ENCODE measurements around the gene C20orf173. TPM values are rescaled to one million over a fixed set of nuclear protein-coding genes. Genes with fewer than 3 reads are reported as not detected.

The C20orf173 gene
- total and polyA plus RNA-seq, 8 donors, result not detected

DNA sequence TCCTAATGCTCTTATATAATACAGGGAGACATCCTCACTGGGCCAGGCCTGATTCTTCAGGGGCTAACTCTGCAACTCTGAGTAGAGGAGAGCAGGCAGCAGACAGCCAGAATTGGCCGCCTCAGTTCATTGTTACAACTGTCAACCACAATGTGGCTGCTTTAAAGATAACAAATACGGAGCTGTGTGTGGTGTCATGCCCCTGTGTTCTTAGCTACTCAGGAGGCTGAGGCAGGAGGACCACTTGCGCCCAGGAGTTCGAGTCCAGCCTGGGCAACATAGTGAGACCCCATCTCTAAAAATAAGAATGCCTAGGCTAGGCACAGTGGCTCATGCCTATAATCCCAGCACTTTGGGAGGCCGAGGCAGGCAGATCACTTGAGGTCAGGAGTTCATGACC lies 39.7 kb downstream of the C20orf173 start:
- ATAC-seq, result no peak
- Histone ChIP-seq H3K36me3 (peaks cover 0 to 60% of the 10 kb centered on the region in 2 donors), H3K4me1 (peaks cover 0 to 32% of the 10 kb centered on the region in 2 donors), H3K9me3 (no peaks in the 10 kb centered on the region), H3K27ac (no peak overlapping the region), H3K4me3 (peak overlapping the region in 1 of 2 donors; percentile 46), H3K27me3 (no peaks in the 10 kb centered on the region)
- intact Hi-C loops (cut with DNase I), result no loop called here
- DNase-seq, result no peak
- TF ChIP-seq, protein P1, sequence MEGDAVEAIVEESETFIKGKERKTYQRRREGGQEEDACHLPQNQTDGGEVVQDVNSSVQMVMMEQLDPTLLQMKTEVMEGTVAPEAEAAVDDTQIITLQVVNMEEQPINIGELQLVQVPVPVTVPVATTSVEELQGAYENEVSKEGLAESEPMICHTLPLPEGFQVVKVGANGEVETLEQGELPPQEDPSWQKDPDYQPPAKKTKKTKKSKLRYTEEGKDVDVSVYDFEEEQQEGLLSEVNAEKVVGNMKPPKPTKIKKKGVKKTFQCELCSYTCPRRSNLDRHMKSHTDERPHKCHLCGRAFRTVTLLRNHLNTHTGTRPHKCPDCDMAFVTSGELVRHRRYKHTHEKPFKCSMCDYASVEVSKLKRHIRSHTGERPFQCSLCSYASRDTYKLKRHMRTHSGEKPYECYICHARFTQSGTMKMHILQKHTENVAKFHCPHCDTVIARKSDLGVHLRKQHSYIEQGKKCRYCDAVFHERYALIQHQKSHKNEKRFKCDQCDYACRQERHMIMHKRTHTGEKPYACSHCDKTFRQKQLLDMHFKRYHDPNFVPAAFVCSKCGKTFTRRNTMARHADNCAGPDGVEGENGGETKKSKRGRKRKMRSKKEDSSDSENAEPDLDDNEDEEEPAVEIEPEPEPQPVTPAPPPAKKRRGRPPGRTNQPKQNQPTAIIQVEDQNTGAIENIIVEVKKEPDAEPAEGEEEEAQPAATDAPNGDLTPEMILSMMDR (IDR thresholded peaks at IDR 0.05), result no peak

DNA sequence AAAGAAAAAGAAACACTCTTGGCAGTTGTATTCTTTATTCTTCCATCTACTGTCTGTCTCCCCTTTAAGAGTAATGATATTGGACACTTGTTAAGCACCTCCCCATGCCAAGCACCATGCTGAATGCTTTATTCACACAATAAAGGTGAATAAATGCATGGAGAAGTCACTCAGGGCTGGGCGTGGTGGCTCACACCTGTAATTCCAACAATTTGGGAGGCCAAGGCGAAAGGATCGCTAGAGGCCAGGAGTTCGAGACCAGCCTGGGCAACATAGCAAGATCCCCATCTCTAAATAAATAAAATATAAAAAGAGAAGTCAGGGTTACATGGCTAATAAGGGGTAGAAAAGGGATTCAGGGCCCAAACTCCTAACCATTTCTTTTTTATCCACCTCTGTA lies 42.0 kb downstream of the C20orf173 start:
- DNase-seq (no peak), ATAC-seq (no peak)
- TF ChIP-seq, protein P1 (IDR thresholded peaks at IDR 0.05), result no peak
- no peak overlapping the region for H3K27ac ChIP-seq
- H3K4me3 ChIP-seq, result no peak overlapping the region
- no peaks in the 10 kb centered on the region for H3K27me3 ChIP-seq
- peaks cover 0 to 31% of the 10 kb centered on the region in 2 donors for H3K4me1 ChIP-seq
- peaks cover 0 to 55% of the 10 kb centered on the region in 2 donors for H3K36me3 ChIP-seq
- intact Hi-C loops (cut with DNase I), result no loop called here
- H3K9me3 ChIP-seq, result no peaks in the 10 kb centered on the region

DNA sequence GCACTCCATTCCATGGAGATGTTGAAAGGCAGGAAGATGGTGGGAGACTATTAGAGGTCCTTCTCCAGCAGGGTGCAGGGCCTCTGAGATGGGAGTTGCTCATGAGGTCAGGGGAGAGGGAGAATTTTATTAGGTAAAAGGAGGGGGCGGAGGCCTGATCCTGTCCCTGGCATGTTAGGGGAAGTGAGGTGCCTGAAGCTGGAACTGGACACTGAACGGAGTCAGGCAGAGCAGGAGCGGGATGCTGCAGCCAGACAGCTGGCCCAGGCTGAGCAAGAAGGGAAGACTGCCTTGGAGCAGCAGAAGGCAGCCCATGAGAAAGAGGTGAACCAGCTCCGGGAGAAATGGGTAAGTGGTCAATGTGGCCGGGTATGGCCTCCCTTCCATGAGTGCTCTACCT lies 49.7 kb downstream of the C20orf173 start:
- intact Hi-C loops (cut with DNase I), result no loop called here
- TF ChIP-seq, protein P1 (IDR thresholded peaks at IDR 0.05), result no peak
- H3K36me3 ChIP-seq, result peaks cover 0 to 85% of the 10 kb centered on the region in 2 donors
- no peaks in the 10 kb centered on the region for H3K27me3 ChIP-seq
- no peak overlapping the region for H3K27ac ChIP-seq
- H3K4me3 ChIP-seq, result no peak overlapping the region
- no peaks in the 10 kb centered on the region for H3K4me1 ChIP-seq
- no peaks in the 10 kb centered on the region for H3K9me3 ChIP-seq
- ATAC-seq (no peak), DNase-seq (no peak)

DNA sequence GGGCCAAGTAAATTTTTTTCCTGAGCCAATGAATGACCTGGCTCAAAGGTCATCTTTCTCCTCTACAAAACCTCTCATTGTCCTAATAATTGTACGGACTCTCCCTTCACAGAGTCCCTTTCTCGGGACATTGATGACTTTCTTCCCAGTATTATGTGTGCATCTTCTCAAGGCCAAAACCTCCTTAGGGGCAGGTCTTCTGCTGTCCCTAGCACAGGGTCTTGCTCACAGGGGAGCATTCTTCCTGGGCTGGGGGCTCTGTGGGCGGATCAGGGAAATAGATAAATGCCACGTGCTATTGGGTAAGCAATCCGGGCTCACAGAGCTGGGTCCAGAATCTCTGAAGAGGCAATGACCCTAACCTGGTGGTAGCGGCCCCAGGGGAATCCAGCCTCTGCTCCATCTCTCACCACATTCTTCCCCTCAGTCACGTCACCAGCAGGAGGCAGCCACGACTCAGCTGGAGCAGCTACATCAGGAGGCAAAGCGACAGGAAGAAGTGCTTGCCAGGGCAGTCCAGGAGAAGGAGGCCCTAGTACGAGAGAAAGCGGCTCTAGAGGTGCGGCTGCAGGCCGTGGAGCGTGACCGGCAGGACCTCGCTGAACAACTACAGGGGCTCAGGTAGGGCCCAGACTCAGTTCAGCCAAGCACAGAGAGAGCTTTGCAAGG lies 50.5 kb downstream of the C20orf173 start:
- TF ChIP-seq, protein P1 (IDR thresholded peaks at IDR 0.05), result no peak
- ATAC-seq (no peak), DNase-seq (no peak)
- no peaks in the 10 kb centered on the region for H3K9me3 ChIP-seq
- intact Hi-C loops (cut with DNase I), result no loop called here
- H3K4me1 ChIP-seq, result no peaks in the 10 kb centered on the region
- peaks cover 0 to 86% of the 10 kb centered on the region in 2 donors for H3K36me3 ChIP-seq
- H3K4me3 ChIP-seq, result no peak overlapping the region
- no peaks in the 10 kb centered on the region for H3K27me3 ChIP-seq
- no peak overlapping the region for H3K27ac ChIP-seq

Other genes with a start within 250 kb of the C20orf173 start
- gene EIF6, start 244.9 kb downstream of the C20orf173 start, total RNA-seq, result 100 to 1,000 TPM in 1 of 2 donors, 10 to 100 TPM in 1; 96.9 to 110 TPM
- gene EIF6, start 244.9 kb downstream of the C20orf173 start, polyA plus RNA-seq (ENCODE audit: insufficient read length in 6 of 6), result 100 to 1,000 TPM in 5 of 6 donors, 10 to 100 TPM in 1; 95.6 to 111 (median 107) TPM
- not detected for gene FAM83C, start 237.2 kb downstream of the C20orf173 start, total RNA-seq
- not detected for gene FAM83C, start 237.2 kb downstream of the C20orf173 start, polyA plus RNA-seq (ENCODE audit: insufficient read length in 6 of 6)
- 10 to 100 TPM; 51.0 to 51.5 TPM for gene UQCC1, start 117.7 kb downstream of the C20orf173 start, total RNA-seq
- 10 to 100 TPM; 50.7 to 58.2 (median 54.7) TPM for gene UQCC1, start 117.7 kb downstream of the C20orf173 start, polyA plus RNA-seq (ENCODE audit: insufficient read length in 6 of 6)
- under 1 TPM; 0.52 to 0.99 TPM for gene GDF5, start 91.4 kb downstream of the C20orf173 start, total RNA-seq
- 1 to 10 TPM in 1 of 6 donors, under 1 TPM in 5; 0.47 to 1.0 (median 0.86) TPM for gene GDF5, start 91.4 kb downstream of the C20orf173 start, polyA plus RNA-seq (ENCODE audit: insufficient read length in 6 of 6)
- 10 to 100 TPM; 23.4 to 27.2 TPM for gene CEP250, start 74.1 kb downstream of the C20orf173 start, total RNA-seq
- 10 to 100 TPM; 65.7 to 80.0 (median 71.6) TPM for gene CEP250, start 74.1 kb downstream of the C20orf173 start, polyA plus RNA-seq (ENCODE audit: insufficient read length in 6 of 6)
- gene ERGIC3, start 12.4 kb upstream of the C20orf173 start, total RNA-seq, result 100 to 1,000 TPM; 197 to 225 TPM
- 100 to 1,000 TPM; 356 to 390 (median 370) TPM for gene ERGIC3, start 12.4 kb upstream of the C20orf173 start, polyA plus RNA-seq (ENCODE audit: insufficient read length in 6 of 6)
- 1 to 10 TPM; 3.1 to 3.5 TPM for gene SPAG4, start 86.2 kb upstream of the C20orf173 start, total RNA-seq
- 1 to 10 TPM; 1.5 to 2.9 (median 2.2) TPM for gene SPAG4, start 86.2 kb upstream of the C20orf173 start, polyA plus RNA-seq (ENCODE audit: insufficient read length in 6 of 6)
- 100 to 1,000 TPM; 149 to 185 TPM for gene CPNE1, start 135.2 kb upstream of the C20orf173 start, total RNA-seq
- gene CPNE1, start 135.2 kb upstream of the C20orf173 start, polyA plus RNA-seq (ENCODE audit: insufficient read length in 6 of 6), result 100 to 1,000 TPM; 177 to 272 (median 215) TPM
- gene RBM12, start 135.2 kb upstream of the C20orf173 start, total RNA-seq, result 10 to 100 TPM; 71.7 to 74.8 TPM
- 100 to 1,000 TPM in 1 of 6 donors, 10 to 100 TPM in 5; 69.5 to 103 (median 88.9) TPM for gene RBM12, start 135.2 kb upstream of the C20orf173 start, polyA plus RNA-seq (ENCODE audit: insufficient read length in 6 of 6)
- gene NFS1, start 169.7 kb upstream of the C20orf173 start, total RNA-seq, result 10 to 100 TPM; 25.5 to 32.5 TPM
- gene NFS1, start 169.7 kb upstream of the C20orf173 start, polyA plus RNA-seq (ENCODE audit: insufficient read length in 6 of 6), result 10 to 100 TPM; 18.5 to 20.8 (median 19.8) TPM
- 100 to 1,000 TPM; 107 to 126 TPM for gene ROMO1, start 169.8 kb upstream of the C20orf173 start, total RNA-seq
- 10 to 100 TPM; 49.6 to 90.5 (median 60.2) TPM for gene ROMO1, start 169.8 kb upstream of the C20orf173 start, polyA plus RNA-seq (ENCODE audit: insufficient read length in 6 of 6)
- 100 to 1,000 TPM; 242 to 270 TPM for gene RBM39, start 212.6 kb upstream of the C20orf173 start, total RNA-seq
- 100 to 1,000 TPM; 632 to 744 (median 696) TPM for gene RBM39, start 212.6 kb upstream of the C20orf173 start, polyA plus RNA-seq (ENCODE audit: insufficient read length in 6 of 6)
- 10 to 100 TPM; 31.1 to 41.2 TPM for gene PHF20, start 242.4 kb upstream of the C20orf173 start, total RNA-seq
- 10 to 100 TPM; 36.8 to 43.4 (median 40.3) TPM for gene PHF20, start 242.4 kb upstream of the C20orf173 start, polyA plus RNA-seq (ENCODE audit: insufficient read length in 6 of 6)